IMR-90 (cell line): ENCODE measurements around the gene CAST.

Source experiments
- CEBPB ChIP-seq: IDR thresholded peaks from 2 replicates; pipeline ENCODE4 v1.6.1; 2012; ENCODE audit warnings: low read depth, low read length, improper control_type of control experiment
- RAD21 ChIP-seq: IDR thresholded peaks from 2 replicates; pipeline ENCODE4 v1.6.1; 2012; ENCODE audit warnings: low read length, improper control_type of control experiment
- TF ChIP-seq, protein P1 (sequence below): conservative IDR thresholded peaks from 2 replicates; pipeline ENCODE4 v1.5.1; 2012; ENCODE audit warnings: mild to moderate bottlenecking, low read depth, low read length, improper control_type of control experiment

DNA sequence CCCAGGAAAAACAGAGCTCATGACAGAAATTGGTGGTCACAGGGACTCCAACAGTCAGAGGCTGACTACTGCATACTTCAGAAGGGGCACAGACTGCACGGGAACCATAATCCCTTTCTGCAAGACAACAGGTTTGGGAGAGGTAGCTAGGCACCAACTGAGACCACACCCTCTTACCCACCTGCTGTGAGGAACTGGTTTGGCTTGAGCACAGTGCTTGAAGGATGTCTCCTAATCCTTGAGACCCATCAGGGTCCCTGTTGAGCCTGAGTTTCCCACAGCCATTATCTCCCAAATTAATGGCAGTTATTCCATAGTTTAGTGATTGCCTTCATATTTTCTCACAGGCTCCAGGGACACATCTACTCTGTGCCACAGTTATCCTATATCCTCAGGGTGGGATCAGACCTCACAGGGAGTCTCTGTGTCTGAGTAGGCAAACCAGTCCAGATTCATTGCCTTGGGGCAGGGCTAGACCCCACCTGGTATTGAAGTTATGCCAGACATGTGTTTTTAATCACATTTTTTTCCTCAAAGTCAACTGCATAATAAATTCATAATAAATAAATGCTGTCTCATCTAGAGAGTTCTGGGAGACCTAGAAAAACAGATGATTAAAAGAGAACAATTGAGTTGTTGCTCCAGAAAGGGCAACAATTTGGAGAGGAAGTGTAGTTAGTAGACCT, 9.3 kb upstream of the CAST start:
- TF ChIP-seq, protein P1, sequence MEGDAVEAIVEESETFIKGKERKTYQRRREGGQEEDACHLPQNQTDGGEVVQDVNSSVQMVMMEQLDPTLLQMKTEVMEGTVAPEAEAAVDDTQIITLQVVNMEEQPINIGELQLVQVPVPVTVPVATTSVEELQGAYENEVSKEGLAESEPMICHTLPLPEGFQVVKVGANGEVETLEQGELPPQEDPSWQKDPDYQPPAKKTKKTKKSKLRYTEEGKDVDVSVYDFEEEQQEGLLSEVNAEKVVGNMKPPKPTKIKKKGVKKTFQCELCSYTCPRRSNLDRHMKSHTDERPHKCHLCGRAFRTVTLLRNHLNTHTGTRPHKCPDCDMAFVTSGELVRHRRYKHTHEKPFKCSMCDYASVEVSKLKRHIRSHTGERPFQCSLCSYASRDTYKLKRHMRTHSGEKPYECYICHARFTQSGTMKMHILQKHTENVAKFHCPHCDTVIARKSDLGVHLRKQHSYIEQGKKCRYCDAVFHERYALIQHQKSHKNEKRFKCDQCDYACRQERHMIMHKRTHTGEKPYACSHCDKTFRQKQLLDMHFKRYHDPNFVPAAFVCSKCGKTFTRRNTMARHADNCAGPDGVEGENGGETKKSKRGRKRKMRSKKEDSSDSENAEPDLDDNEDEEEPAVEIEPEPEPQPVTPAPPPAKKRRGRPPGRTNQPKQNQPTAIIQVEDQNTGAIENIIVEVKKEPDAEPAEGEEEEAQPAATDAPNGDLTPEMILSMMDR = no peak
- TF ChIP-seq RAD21 = no peak
- TF ChIP-seq CEBPB = no peak
